HepG2 (cell line): ENCODE measurements around the gene TM2D1. TPM values are rescaled to one million over a fixed set of nuclear protein-coding genes. Genes with fewer than 3 reads are reported as not detected.

Experiments
- ATAC-seq: fragments of 200-7000 bp; cut with Tn5 transposase; 3 replicates; pipeline ENCODE4 v1.9.1; 2020; ENCODE audit warnings: mild to moderate bottlenecking, moderate library complexity
- BruUV-seq: library from RNA; stranded (reverse); fragments of 400-500 nt; replicated peaks from 2 replicates; lab custom pipeline; 2021; lab: Mats Ljungman, UMichigan
- CTCF ChIA-PET: fragments of 300-600 bp; formaldehyde crosslinking; extraction: SDS; loops from one replicate; lab custom pipeline; 2021; ENCODE audit warnings: low total read pairs, inconsistent platforms, low intra/inter-chr PET ratio; lab: Yijun Ruan, JAX
- POLR2A ChIA-PET: fragments of 350-600 bp; sonication (Branson Sonifier 250); formaldehyde crosslinking; loops from one replicate; lab custom pipeline; 2020; ENCODE audit warnings: antibody characterized with exemption, inconsistent platforms; lab: Yijun Ruan, JAX
- DNase-seq: peaks from one replicate; pipeline ENCODE4 v3.0.0-alpha.2; 2015; ENCODE audit warnings: low spot score
- FAIRE-seq: peaks from 3 replicates; lab custom pipeline; 2011; peaks lifted over from hg19 to GRCh38; lab: Jason Lieb, UNC
- H2AFZ ChIP-seq: one replicate; pipeline ENCODE4 v1.6.1; 2011; ENCODE audit warnings: low read length, inconsistent platforms
- H3K27ac ChIP-seq: fragments of 300-600 bp; 3 replicates; pipeline ENCODE4 v1.8.0; 2011; ENCODE audit warnings: mixed run types, mild to moderate bottlenecking, mixed read lengths, low read length, inconsistent platforms; ENCODE audit not compliant: insufficient read depth; ENCODE audit errors: extremely low read length
- H3K27me3 ChIP-seq, 2 experiments: fragments of 200-600 bp in 1 of 2; 2 replicates in 1 of 2; 3 replicates in 1 of 2; pipeline versions ENCODE4 v1.6.0 to v1.8.0; 2011; ENCODE audit warnings: low read length in 2 of 2, mild to moderate bottlenecking in 2 of 2, moderate library complexity in 2 of 2, inconsistent platforms in 1 of 2; ENCODE audit not compliant: insufficient read depth in 2 of 2, control insufficient read depth in 1 of 2
- H3K36me3 ChIP-seq, 2 experiments: fragments of 200-600 bp in 1 of 2; replicated peaks in 1 of 2; 2 replicates in 1 of 2; 3 replicates in 1 of 2; pipeline versions ENCODE4 v1.5.1 to v1.8.0; 2011; ENCODE audit warnings: low read length in 2 of 2, inconsistent platforms in 1 of 2; ENCODE audit not compliant: insufficient read depth in 2 of 2, control insufficient read depth in 1 of 2
- H3K4me1 ChIP-seq: 2 replicates; pipeline ENCODE4 v1.5.1; 2012; ENCODE audit warnings: low read length, inconsistent platforms; ENCODE audit not compliant: insufficient read depth
- H3K4me2 ChIP-seq: 2 replicates; pipeline ENCODE4 v1.6.0; 2011; ENCODE audit warnings: low read depth, low read length, inconsistent platforms
- H3K4me3 ChIP-seq, 3 experiments: fragments of 200-600 bp in 1 of 3; sonication (generic), shearing (Covaris generic) in 1 of 3; replicated peaks in 1 of 3; 2 replicates each; pipeline ENCODE4 v1.5.1; 2011 to 2016; ENCODE audit warnings: low read length in 3 of 3, inconsistent platforms in 2 of 3, low read depth in 2 of 3, mild to moderate bottlenecking in 2 of 3, control low read depth in 1 of 3, mixed read lengths in 1 of 3; ENCODE audit not compliant: insufficient read depth in 1 of 3
- H3K79me2 ChIP-seq: one replicate; pipeline ENCODE4 v1.6.1; 2011; ENCODE audit warnings: low read length, inconsistent platforms; ENCODE audit not compliant: insufficient read depth
- H3K9ac ChIP-seq: 2 replicates; pipeline ENCODE4 v1.6.0; 2011; ENCODE audit warnings: mild to moderate bottlenecking, low read depth, low read length, inconsistent platforms; ENCODE audit not compliant: insufficient read depth
- H3K9me3 ChIP-seq: 2 replicates; pipeline ENCODE4 v1.5.1; 2012; ENCODE audit warnings: mild to moderate bottlenecking, low read length
- H4K20me1 ChIP-seq: 2 replicates; pipeline ENCODE4 v1.6.0; 2011; ENCODE audit warnings: inconsistent platforms, mild to moderate bottlenecking, low read length, moderate library complexity; ENCODE audit not compliant: insufficient read depth
- CHD4 ChIP-seq: fragments of 200-600 bp; sonication (generic); IDR thresholded peaks from 2 replicates; pipeline ENCODE4 v1.7.0; 2017; ENCODE audit warnings: mild to moderate bottlenecking, low read length, borderline replicate concordance
- FOXP1 ChIP-seq, 2 experiments: fragments of 450-650 bp in 1 of 2; IDR thresholded peaks; 2 replicates each; pipeline ENCODE4 v1.6.1; 2017 to 2018; ENCODE audit warnings: antibody characterized with exemption in 1 of 2
- HNRNPH1 ChIP-seq: fragments of 200-400 bp; formaldehyde crosslinking; optimal IDR thresholded peaks from 2 replicates; pipeline ENCODE3; 2017; ENCODE audit warnings: mild to moderate bottlenecking, low read depth, low read length
- HOXD1 ChIP-seq: sonication (generic); formaldehyde crosslinking; IDR thresholded peaks from 2 replicates; pipeline ENCODE4 v1.5.0; 2020; ENCODE audit warnings: missing genetic modification reagents
- KDM2A ChIP-seq: sonication (generic); formaldehyde crosslinking; IDR thresholded peaks from 2 replicates; pipeline ENCODE4 v1.4.0; 2020; ENCODE audit warnings: low read depth, missing genetic modification reagents, borderline replicate concordance
- KMT2B ChIP-seq: IDR thresholded peaks from 2 replicates; pipeline ENCODE4 v1.6.1; 2016; ENCODE audit warnings: missing genetic modification reagents, missing compliant biosample characterization
- NAIF1 ChIP-seq: sonication (generic); formaldehyde crosslinking; IDR thresholded peaks from 2 replicates; pipeline ENCODE4 v1.5.0; 2020; ENCODE audit warnings: mild to moderate bottlenecking, missing genetic modification reagents, borderline replicate concordance
- NR0B2 ChIP-seq: sonication (generic); formaldehyde crosslinking; IDR thresholded peaks from 2 replicates; pipeline ENCODE4 v1.4.0; 2020; ENCODE audit warnings: mild to moderate bottlenecking, missing genetic modification reagents
- RAD51 ChIP-seq: fragments of 450-650 bp; IDR thresholded peaks from 2 replicates; pipeline ENCODE4 v1.6.1; 2016; ENCODE audit warnings: borderline replicate concordance
- TP53 ChIP-seq: sonication (generic); formaldehyde crosslinking; conservative IDR thresholded peaks from 2 replicates; pipeline ENCODE4 v1.4.0; 2020; ENCODE audit warnings: missing genetic modification reagents
- ZFP36L2 ChIP-seq: sonication (generic); formaldehyde crosslinking; IDR thresholded peaks from 2 replicates; pipeline ENCODE4 v1.4.0; 2020; ENCODE audit warnings: missing genetic modification reagents
- ZNF138 ChIP-seq: sonication (generic); formaldehyde crosslinking; IDR thresholded peaks from 2 replicates; pipeline ENCODE4 v1.5.0; 2020; ENCODE audit warnings: mild to moderate bottlenecking, low read depth, missing genetic modification reagents
- ZNF530 ChIP-seq: sonication (generic); formaldehyde crosslinking; IDR thresholded peaks from 2 replicates; pipeline ENCODE4 v1.5.0; 2020; ENCODE audit warnings: low read depth, mild to moderate bottlenecking, missing genetic modification reagents
- ZNF670 ChIP-seq: sonication (generic); formaldehyde crosslinking; IDR thresholded peaks from 2 replicates; pipeline ENCODE4 v1.8.0; 2022; ENCODE audit warnings: mild to moderate bottlenecking, missing genetic modification reagents, borderline replicate concordance
- ZNF878 ChIP-seq: sonication (generic); formaldehyde crosslinking; IDR thresholded peaks from 2 replicates; pipeline ENCODE4 v1.8.1; 2023; ENCODE audit warnings: mild to moderate bottlenecking, missing genetic modification reagents, moderate library complexity
- WGBS: methylation state at CpG from one replicate; pipeline ENCODE4 v1.1.6; 2017; ENCODE audit warnings: low lambda C conversion rate; 5-methylcytosine and 5-hydroxymethylcytosine counted together
- in situ Hi-C: cut with HindIII; loops from 2 replicates; pipeline ENCODE4 v1.10.0; 2017; ENCODE audit warnings: low pct_unique_long_range_greater_than_20kb; ENCODE audit not compliant: extremely low pct_ligation_motif_present
- intact Hi-C: fragments of 100-400 bp; cut with micrococcal nuclease; formaldehyde crosslinking; loops from one replicate; pipeline ENCODE4 v1.10.0; 2022; ENCODE audit not compliant: unreplicated experiment
- polyA plus RNA-seq, 8 experiments: library from polyadenylated mRNA; depleted of rRNA in 3 of 8; stranded (reverse) in 7 of 8; unstranded in 1 of 8; fragments of >200 nt; fragmentation: Illumina TruSeq in 4 of 8; extraction: Trizol in 4 of 8; gene quantifications; 2 replicates each; pipeline versions ENCODE4 v1.2.1 to v1.2.3, GENCODE V29; 2011 to 2016; ENCODE audit warnings: low read depth in 4 of 8, missing spikeins in 1 of 8, mixed read lengths in 1 of 8; ENCODE audit not compliant: insufficient read depth in 1 of 8
- total RNA-seq, 5 experiments: library from RNA; depleted of rRNA; stranded (reverse); fragments of >200 nt; fragmentation: Illumina TruSeq; extraction: Trizol; gene quantifications; 2 replicates each; pipeline ENCODE4 v1.2.3, GENCODE V29; 2016; ENCODE audit warnings: low read depth in 1 of 5
- TF ChIP-seq, protein P1 (sequence below): sonication (generic); formaldehyde crosslinking; IDR thresholded peaks from 2 replicates; pipeline ENCODE4 v1.4.0; 2020; ENCODE audit warnings: missing genetic modification reagents
- TF ChIP-seq, protein P2 (sequence below): IDR thresholded peaks from 2 replicates; pipeline ENCODE4 v1.6.1; 2016

TM2D1 gene
- total and polyA plus RNA-seq, 2 of the 13 experiments (the other 11 are each of a cell fraction or from before 2014, with no cell fraction given), result 26.6 to 49.0 TPM

GRCh38 chr1:61740751-61741700 is 16.1 kb upstream of the TM2D1 start:
- ATAC-seq (no peak), DNase-seq (no peak), FAIRE-seq (no peak)
- 15% methylated on average over 19 of the region's 19 CpGs for WGBS
- ChIA-PET CTCF (no interaction called here), POLR2A (no interaction called here)
- in situ Hi-C loops, result no loop called here
- Histone ChIP-seq H3K9me3 (no peaks in the 10 kb centered on the region), H3K79me2 (peaks cover 4% of the 10 kb centered on the region), H3K36me3 (no peaks in the 10 kb centered on the region), H3K4me1 (peaks cover 24% of the 10 kb centered on the region), H2AFZ (peak overlapping the region; percentile 89), H3K9ac (peak overlapping the region; percentile 67; the same call in 1 of the 2 replicates), H3K27ac (peak overlapping the region; percentile 75), H3K4me2 (peak overlapping the region; percentile 67), H4K20me1 (no peaks in the 10 kb centered on the region), H3K27me3 (no peaks in the 10 kb centered on the region), H3K4me3 (peak overlapping the region; percentile 60 to 88 (median 78))
- BruUV-seq, result no TSS peak
- intact Hi-C loops, result no loop called here
- TF ChIP-seq KDM2A (CRISPR knock-in tag), result peak; percentile 39; the same call in 1 of the 2 replicates
- TF ChIP-seq ZNF670, result no peak
- no peak for TF ChIP-seq HOXD1 (CRISPR knock-in tag)
- no peak for TF ChIP-seq FOXP1 (IDR thresholded peaks at IDR 0.05)
- TF ChIP-seq FOXP1 (CRISPR knock-in tag; IDR thresholded peaks at IDR 0.05), result 0 out of 2 replicates have a peak, but pooled peaks have one; percentile 6
- TF ChIP-seq NR0B2 (CRISPR knock-in tag), result no peak
- 0 out of 2 replicates have a peak, but pooled peaks have one; percentile 2 for TF ChIP-seq NAIF1 (CRISPR knock-in tag)
- no peak for TF ChIP-seq TP53 (CRISPR knock-in tag)
- no peak for TF ChIP-seq ZFP36L2 (CRISPR knock-in tag)
- TF ChIP-seq HNRNPH1, result no peak
- TF ChIP-seq CHD4, result peak; percentile 70; the same call in 1 of the 2 replicates
- no peak for TF ChIP-seq ZNF878 (CRISPR knock-in tag)
- 0 out of 2 replicates have a peak, but pooled peaks have one; percentile 6 for TF ChIP-seq KMT2B (CRISPR knock-in tag)
- TF ChIP-seq, protein P1, sequence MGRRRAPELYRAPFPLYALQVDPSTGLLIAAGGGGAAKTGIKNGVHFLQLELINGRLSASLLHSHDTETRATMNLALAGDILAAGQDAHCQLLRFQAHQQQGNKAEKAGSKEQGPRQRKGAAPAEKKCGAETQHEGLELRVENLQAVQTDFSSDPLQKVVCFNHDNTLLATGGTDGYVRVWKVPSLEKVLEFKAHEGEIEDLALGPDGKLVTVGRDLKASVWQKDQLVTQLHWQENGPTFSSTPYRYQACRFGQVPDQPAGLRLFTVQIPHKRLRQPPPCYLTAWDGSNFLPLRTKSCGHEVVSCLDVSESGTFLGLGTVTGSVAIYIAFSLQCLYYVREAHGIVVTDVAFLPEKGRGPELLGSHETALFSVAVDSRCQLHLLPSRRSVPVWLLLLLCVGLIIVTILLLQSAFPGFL (CRISPR knock-in tag), result no peak
- TF ChIP-seq RAD51, result no peak
- TF ChIP-seq, protein P2, sequence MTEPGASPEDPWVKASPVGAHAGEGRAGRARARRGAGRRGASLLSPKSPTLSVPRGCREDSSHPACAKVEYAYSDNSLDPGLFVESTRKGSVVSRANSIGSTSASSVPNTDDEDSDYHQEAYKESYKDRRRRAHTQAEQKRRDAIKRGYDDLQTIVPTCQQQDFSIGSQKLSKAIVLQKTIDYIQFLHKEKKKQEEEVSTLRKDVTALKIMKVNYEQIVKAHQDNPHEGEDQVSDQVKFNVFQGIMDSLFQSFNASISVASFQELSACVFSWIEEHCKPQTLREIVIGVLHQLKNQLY (CRISPR knock-in tag), result no peak
- TF ChIP-seq ZNF138 (CRISPR knock-in tag), result no peak
- TF ChIP-seq ZNF530 (CRISPR knock-in tag), result no peak
